AG10803 (cell line): ENCODE data around the gene MYL3.
"Not testable (repeated sequence)": the region's sequence is repeated elsewhere in the genome, so short reads cannot be mapped to it uniquely, and the experiment has no call there.

Source experiments
- DNase-seq: peaks from one replicate; pipeline ENCODE4 v3.0.0; 2010; ENCODE audit warnings: low read depth
- H3K4me3 ChIP-seq: 2 replicates; pipeline ENCODE4 v1.5.1; 2011; ENCODE audit warnings: mild to moderate bottlenecking, low read length, control low read depth
- TF ChIP-seq, protein P1 (sequence below): conservative IDR thresholded peaks from 2 replicates; pipeline ENCODE4 v1.5.1; 2011; ENCODE audit warnings: mild to moderate bottlenecking, low read length, control low read depth, inconsistent platforms

The MYL3 gene

DNA sequence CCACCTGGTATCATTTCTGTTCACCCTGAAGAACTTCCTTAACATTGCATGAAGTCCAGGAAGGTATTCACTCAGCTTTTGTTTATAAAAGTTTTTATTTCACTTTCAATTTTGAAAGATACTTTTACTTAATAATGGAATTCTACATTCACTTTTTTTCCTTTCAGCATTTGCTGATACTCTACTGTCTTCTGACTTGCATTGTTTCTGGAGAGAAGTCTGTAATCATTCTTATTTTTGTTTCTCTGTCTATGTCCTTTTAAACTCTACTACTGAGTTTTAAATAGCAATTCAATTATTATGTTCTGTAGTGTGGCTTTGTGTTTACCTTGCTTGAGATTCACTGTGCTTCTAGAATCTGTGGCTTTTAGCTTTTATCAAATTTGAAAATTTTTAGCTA, 42.4 kb downstream of the MYL3 start:
- TF ChIP-seq, protein P1, sequence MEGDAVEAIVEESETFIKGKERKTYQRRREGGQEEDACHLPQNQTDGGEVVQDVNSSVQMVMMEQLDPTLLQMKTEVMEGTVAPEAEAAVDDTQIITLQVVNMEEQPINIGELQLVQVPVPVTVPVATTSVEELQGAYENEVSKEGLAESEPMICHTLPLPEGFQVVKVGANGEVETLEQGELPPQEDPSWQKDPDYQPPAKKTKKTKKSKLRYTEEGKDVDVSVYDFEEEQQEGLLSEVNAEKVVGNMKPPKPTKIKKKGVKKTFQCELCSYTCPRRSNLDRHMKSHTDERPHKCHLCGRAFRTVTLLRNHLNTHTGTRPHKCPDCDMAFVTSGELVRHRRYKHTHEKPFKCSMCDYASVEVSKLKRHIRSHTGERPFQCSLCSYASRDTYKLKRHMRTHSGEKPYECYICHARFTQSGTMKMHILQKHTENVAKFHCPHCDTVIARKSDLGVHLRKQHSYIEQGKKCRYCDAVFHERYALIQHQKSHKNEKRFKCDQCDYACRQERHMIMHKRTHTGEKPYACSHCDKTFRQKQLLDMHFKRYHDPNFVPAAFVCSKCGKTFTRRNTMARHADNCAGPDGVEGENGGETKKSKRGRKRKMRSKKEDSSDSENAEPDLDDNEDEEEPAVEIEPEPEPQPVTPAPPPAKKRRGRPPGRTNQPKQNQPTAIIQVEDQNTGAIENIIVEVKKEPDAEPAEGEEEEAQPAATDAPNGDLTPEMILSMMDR: no peak

DNA sequence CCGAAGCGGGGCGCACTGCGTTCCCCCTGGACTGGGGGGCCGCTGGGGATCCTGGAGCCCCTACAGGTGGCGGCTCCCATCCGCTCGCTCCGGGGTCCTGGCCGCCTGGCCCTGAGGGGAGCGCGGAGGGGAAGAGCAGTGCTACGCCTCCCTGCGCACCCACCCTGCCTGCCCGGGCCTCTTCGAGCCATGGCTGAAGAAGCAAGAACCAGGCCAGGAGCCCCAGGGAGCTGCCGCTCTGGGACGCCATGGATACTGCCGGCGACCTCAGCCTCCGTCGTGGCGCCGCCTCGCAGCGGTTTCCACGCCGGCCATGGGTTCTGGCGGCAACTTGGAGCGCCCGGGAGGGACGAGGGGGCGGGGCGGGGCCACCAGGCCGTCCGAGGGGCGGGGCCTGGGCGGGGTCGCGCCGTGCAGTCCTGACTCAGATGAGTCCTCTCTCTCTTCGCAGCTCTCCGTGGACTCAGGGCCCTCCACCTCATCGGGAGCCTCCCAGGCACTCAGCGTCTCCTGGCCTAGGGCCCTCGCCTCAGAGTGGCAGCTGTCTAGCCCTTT, 50.9 kb downstream of the MYL3 start:
- DNase-seq: peak; percentile 34
- peak overlapping the region; percentile 42 for H3K4me3 ChIP-seq
- TF ChIP-seq, protein P1: no peak

More for the DNA sequence above, 42.4 kb downstream of the MYL3 start:
- H3K4me3 ChIP-seq: no peak overlapping the region
- no peak for DNase-seq

DNA sequence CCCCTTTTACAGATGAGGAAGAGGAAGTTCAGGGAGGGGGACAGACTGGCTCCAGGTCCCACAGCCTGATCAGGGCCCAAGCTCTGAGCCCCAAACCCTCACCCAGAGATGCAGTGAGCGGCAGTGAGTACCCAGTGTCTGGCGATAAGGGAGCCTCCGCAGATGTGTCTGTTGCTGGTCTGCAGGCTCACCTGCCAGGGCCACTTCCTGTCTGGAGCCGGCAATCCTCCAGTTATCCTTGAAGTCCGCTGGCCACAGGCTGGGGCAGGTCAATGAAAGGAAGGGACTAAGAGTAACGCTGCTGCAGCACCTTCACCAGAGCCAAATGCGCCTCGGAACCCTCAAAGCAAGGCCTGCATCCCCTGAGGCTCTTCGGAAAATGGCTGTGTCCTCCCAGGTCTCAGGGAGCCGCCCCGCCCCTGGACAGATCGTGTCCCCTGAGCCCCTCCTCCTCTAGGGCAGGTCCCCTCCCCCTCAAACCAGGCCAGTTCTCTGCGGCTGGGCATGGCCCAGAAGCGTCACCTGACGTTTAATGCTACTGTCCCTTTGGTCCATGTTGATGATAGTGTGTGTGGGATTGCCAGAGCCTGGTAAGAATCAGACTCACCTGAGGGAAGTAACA, 51.5 kb downstream of the MYL3 start:
- DNase-seq: no peak
- TF ChIP-seq, protein P1: no peak
- no peak overlapping the region for H3K4me3 ChIP-seq

DNA sequence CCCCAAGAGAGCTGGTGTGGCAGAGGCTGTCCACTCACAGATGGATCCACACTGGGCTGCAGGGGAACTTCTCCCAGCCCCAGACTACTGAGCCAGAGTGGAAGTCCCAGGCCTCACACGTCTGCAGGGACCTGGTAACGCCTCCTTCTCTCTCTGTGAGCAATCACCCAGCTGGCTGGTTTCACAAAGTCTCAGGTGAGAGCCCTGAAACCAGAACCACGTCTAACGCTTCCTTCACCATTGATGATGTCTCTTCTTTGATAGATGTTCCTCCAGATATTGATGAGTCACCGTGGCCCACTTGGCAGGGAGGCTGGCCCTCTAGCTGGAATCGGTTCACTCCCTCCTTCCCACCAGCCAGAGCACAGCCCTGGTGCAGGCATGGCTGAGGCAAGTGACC, 54.5 kb downstream of the MYL3 start:
- not testable (repeated sequence) for DNase-seq, H3K4me3 ChIP-seq
